ENCODE results near the gene NME7.

Gene NME7

DNA sequence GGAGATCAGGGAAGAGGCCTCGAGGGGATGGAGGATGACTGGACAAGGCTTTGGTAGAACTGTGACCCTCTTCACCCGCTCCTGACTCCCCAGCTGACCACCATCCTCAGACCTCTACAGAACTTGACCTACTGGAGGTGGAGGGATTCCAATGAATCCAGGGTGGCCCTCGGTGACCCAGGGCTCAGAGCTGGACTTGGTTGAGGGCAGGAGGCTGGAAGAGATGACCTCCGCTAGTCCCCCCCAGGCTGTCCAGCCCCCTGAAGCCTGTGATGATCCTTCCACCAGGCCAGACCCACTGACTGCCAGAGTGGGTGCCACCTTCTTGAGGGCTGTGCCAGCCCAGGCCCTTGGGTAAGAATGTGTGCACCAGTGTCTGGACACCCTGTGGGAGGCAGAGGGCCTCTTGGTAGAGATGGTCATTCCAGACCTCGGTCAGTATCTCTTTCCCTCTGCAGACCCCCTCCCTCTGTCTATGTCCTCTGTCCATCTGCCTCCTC lies 216.2 kb downstream of the NME7 start:
- intact Hi-C loops (cut with DNase I; ENCODE audit: low total_unique reads) = no loop called here
- TF ChIP-seq CTCF (IDR thresholded peaks at IDR 0.05) = no peak
- no peak for DNase-seq
- no peaks in the 10 kb centered on the region for H3K9me3 ChIP-seq
- H3K4me3 ChIP-seq = no peak overlapping the region
- H3K27ac ChIP-seq = no peak overlapping the region
- H3K4me1 ChIP-seq = no peaks in the 10 kb centered on the region
- H3K27me3 ChIP-seq = no peaks in the 10 kb centered on the region
- H3K36me3 ChIP-seq = no peaks in the 10 kb centered on the region

DNA sequence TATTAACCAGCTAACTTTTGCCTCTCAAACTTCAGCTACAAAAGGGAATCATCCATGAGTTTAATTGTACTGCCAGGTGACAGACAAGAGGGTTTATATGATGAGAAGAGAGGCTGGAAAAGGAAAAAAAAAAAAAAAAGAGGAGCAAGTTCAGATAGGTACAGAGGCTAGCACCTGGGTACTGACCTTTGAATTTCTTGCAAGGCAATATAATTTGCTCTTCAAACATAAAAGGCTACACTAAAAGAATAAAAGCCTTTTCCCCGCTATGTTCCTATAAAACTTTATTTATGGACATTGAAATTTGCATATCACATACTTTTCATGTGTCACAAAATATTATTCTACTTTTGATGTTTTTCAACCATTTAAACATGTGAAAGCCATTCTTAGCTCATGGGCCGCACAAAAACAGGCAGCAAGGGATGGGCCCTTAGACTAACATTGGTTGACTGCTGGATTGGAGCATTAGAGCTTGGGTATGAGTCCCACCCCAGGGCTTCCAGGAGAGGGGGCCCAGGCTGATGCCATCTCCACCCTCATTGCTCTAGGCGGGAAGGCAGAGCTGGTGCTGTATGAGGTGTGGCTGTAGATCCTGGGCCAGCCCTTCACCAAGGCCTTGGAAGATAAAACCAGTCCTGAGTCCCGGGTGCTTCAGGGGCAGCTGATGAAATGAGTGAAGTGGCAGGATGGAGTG lies 216.8 kb downstream of the NME7 start:
- Histone ChIP-seq H3K36me3 (no peaks in the 10 kb centered on the region), H3K4me3 (no peak overlapping the region), H3K4me1 (no peaks in the 10 kb centered on the region), H3K9me3 (no peaks in the 10 kb centered on the region), H3K27me3 (no peaks in the 10 kb centered on the region), H3K27ac (no peak overlapping the region)
- intact Hi-C loops (cut with DNase I; ENCODE audit: low total_unique reads) = no loop called here
- no peak for DNase-seq
- no peak for TF ChIP-seq CTCF (IDR thresholded peaks at IDR 0.05)

GRCh38 chr1:169149555-169150286 lies 217.9 kb downstream of the NME7 start:
- no peak overlapping the region for H3K4me3 ChIP-seq
- intact Hi-C loops (cut with DNase I; ENCODE audit: low total_unique reads) = no loop called here
- no peaks in the 10 kb centered on the region for H3K36me3 ChIP-seq
- no peak overlapping the region for H3K27ac ChIP-seq
- no peaks in the 10 kb centered on the region for H3K4me1 ChIP-seq
- no peaks in the 10 kb centered on the region for H3K27me3 ChIP-seq
- no peak for DNase-seq
- TF ChIP-seq CTCF (IDR thresholded peaks at IDR 0.05) = no peak
- H3K9me3 ChIP-seq = no peaks in the 10 kb centered on the region

GRCh38 chr1:169148472-169149252 lies 218.9 kb downstream of the NME7 start:
- intact Hi-C loops (cut with DNase I; ENCODE audit: low total_unique reads) = no loop called here
- no peak for DNase-seq
- Histone ChIP-seq H3K27ac (no peak overlapping the region), H3K9me3 (no peaks in the 10 kb centered on the region), H3K4me1 (no peaks in the 10 kb centered on the region), H3K27me3 (no peaks in the 10 kb centered on the region), H3K36me3 (no peaks in the 10 kb centered on the region), H3K4me3 (no peak overlapping the region)
- TF ChIP-seq CTCF (IDR thresholded peaks at IDR 0.05) = no peak

- DNase-seq = no peak
- TF ChIP-seq CTCF (IDR thresholded peaks at IDR 0.05) = no peak
- no peaks in the 10 kb centered on the region for H3K36me3 ChIP-seq
- H3K27ac ChIP-seq = no peak overlapping the region
- intact Hi-C loops (cut with DNase I; ENCODE audit: low total_unique reads) = no loop called here
- H3K4me3 ChIP-seq = no peak overlapping the region
- no peaks in the 10 kb centered on the region for H3K9me3 ChIP-seq
- H3K27me3 ChIP-seq = no peaks in the 10 kb centered on the region
- no peaks in the 10 kb centered on the region for H3K4me1 ChIP-seq
Observed at GRCh38 chr1:169146576-169147214, 220.9 kb downstream of the NME7 start.
